ENCODE results near the gene UTP14A. TPM values are rescaled to one million over a fixed set of nuclear protein-coding genes. Genes with fewer than 3 reads are reported as not detected.

The UTP14A gene
- total and polyA plus RNA-seq, 2 of the 13 experiments (the other 11 are each of a cell fraction or from before 2014, with no cell fraction given): 7.4 to 19.0 TPM

DNA sequence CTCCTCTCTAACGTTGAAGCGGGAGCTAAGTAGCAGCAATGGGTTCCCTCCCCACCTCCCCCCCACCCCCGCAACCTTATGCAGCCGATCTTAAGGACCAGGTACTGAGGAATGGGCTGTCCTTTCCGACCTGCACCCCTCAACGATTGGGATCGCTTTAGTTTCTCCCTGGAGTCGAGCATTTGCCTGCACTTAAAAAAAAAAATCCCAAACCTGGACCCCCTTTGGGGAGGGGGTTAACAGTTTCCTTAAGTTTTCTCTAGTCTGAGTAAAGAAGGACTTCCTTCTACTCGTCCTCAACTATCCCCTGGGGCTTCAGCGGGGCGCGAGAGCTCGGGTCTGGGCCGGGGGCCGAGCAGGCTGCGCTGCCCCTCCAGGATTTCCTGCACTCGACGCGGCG lies 50.8 kb downstream of the UTP14A start (continued):
- TF ChIP-seq ZXDC (CRISPR knock-in tag; IDR thresholded peaks at IDR 0.05) (no peak), BRCA1 (CRISPR knock-in tag; IDR thresholded peaks at IDR 0.05) (no peak), ZBTB3 (CRISPR knock-in tag; IDR thresholded peaks at IDR 0.05; ENCODE audit: borderline replicate concordance, low read depth) (no peak), ZBTB26 (CRISPR knock-in tag; IDR thresholded peaks at IDR 0.05; ENCODE audit: borderline replicate concordance) (no peak), ZNF784 (CRISPR knock-in tag; IDR thresholded peaks at IDR 0.05; ENCODE audit: borderline replicate concordance) (no peak)

- no peak overlapping the region for H2AFZ ChIP-seq (ENCODE audit: low read length)
- no peaks in the 10 kb centered on the region for H3K79me2 ChIP-seq (ENCODE audit: insufficient read depth, low read length)
- no peaks in the 10 kb centered on the region for H3K9me3 ChIP-seq (ENCODE audit: low read length)
- no peak overlapping the region for H3K4me3 ChIP-seq (replicated peaks in 1 of 3; ENCODE audit: insufficient read depth in 1 of 3, low read depth in 2 of 3, low read length in 3 of 3)
- FAIRE-seq (no peak), DNase-seq (ENCODE audit: low spot score) (no peak), ATAC-seq (no peak)
- no peak overlapping the region for H3K27ac ChIP-seq (ENCODE audit: extremely low read length, insufficient read depth, low read length)
- BruUV-seq (replicated peaks): no TSS peak
- 0 out of 2 replicates have a peak, but pooled peaks cover 20% of the 10 kb centered on the region for H3K4me1 ChIP-seq (ENCODE audit: insufficient read depth, low read length)
- no peak overlapping the region for H3K9ac ChIP-seq (ENCODE audit: insufficient read depth, low read depth, low read length)
- no peaks in the 10 kb centered on the region for H4K20me1 ChIP-seq (ENCODE audit: insufficient read depth, low read length)
- ChIA-PET CTCF (ENCODE audit: low intra/inter-chr PET ratio, low total read pairs) (no interaction called here), POLR2A (no interaction called here)
- H3K36me3 ChIP-seq (replicated peaks in 1 of 2; ENCODE audit: control insufficient read depth in 1 of 2, insufficient read depth in 2 of 2, low read length in 2 of 2): no peaks in the 10 kb centered on the region
- 0 out of 2 replicates have a peak, but pooled peaks have one; percentile 41 for TF ChIP-seq ZNF263 (CRISPR knock-in tag; IDR thresholded peaks at IDR 0.05)
- no peak for TF ChIP-seq ZNF24 (IDR thresholded peaks at IDR 0.05)
- intact Hi-C loops (cut with micrococcal nuclease; ENCODE audit: unreplicated experiment): no loop called here
- in situ Hi-C loops (cut with HindIII; ENCODE audit: extremely low pct_ligation_motif_present, low pct_unique_long_range_greater_than_20kb): no loop called here
- H3K4me2 ChIP-seq (ENCODE audit: low read depth, low read length): no peak overlapping the region
- 54% methylated on average over 9 of the region's 56 CpGs for WGBS (ENCODE audit: low lambda C conversion rate)
- peaks cover 0 to 1% of the 10 kb centered on the region in 2 experiments; a peak in 1 of 5 replicates for H3K27me3 ChIP-seq (ENCODE audit: control insufficient read depth in 1 of 2, insufficient read depth in 2 of 2, low read length in 2 of 2)
These were observed 51.5 kb downstream of the UTP14A start for GRCh38 chrX:129957241-129958082.

All from HepG2 (cell line).